AG10803 (cell line): ENCODE results near the gene CCDC177.

ENCODE experiments used
- DNase-seq: peaks from one replicate; pipeline ENCODE4 v3.0.0; 2010; ENCODE audit warnings: low read depth
- H3K4me3 ChIP-seq: 2 replicates; pipeline ENCODE4 v1.5.1; 2011; ENCODE audit warnings: mild to moderate bottlenecking, low read length, control low read depth
- CTCF ChIP-seq: conservative IDR thresholded peaks from 2 replicates; pipeline ENCODE4 v1.5.1; 2011; ENCODE audit warnings: mild to moderate bottlenecking, low read length, control low read depth, inconsistent platforms

The CCDC177 gene

GRCh38 chr14:69574263-69574953 lies at the start of gene CCDC177:
CCDC177 (minus strand) TSS chr14:69574871; CDS start chr14:69573622, 1,249 bp downstream.
- H3K4me3 ChIP-seq: no peak within 1 kb of the TSS; the same call in 1 of the 2 replicates
- peak; percentile 92 for TF ChIP-seq CTCF
- DNase-seq: peak; percentile 22

GRCh38 chr14:69624136-69624535 lies 49.5 kb upstream of the CCDC177 start:
- no peak overlapping the region for H3K4me3 ChIP-seq
- DNase-seq: no peak
- TF ChIP-seq CTCF: no peak

- no peak overlapping the region for H3K4me3 ChIP-seq
- DNase-seq: no peak
- no peak for TF ChIP-seq CTCF
Observed at GRCh38 chr14:69620981-69621380, 46.3 kb upstream of the CCDC177 start.

GRCh38 chr14:69620211-69620611 lies 45.5 kb upstream of the CCDC177 start:
- H3K4me3 ChIP-seq: no peak overlapping the region
- no peak for DNase-seq

GRCh38 chr14:69619012-69619411 lies 44.3 kb upstream of the CCDC177 start:
- H3K4me3 ChIP-seq: no peak overlapping the region
- peak; percentile 25 for DNase-seq
- no peak for TF ChIP-seq CTCF

More at GRCh38 chr14:69620211-69620611, 45.5 kb upstream of the CCDC177 start:
- no peak for TF ChIP-seq CTCF

GRCh38 chr14:69617796-69618195 lies 43.1 kb upstream of the CCDC177 start:
- no peak overlapping the region for H3K4me3 ChIP-seq
- no peak for DNase-seq
- no peak for TF ChIP-seq CTCF

- peak overlapping the region; percentile 47 for H3K4me3 ChIP-seq
- no peak for TF ChIP-seq CTCF
Observed at GRCh38 chr14:69616408-69616773, 41.7 kb upstream of the CCDC177 start.

More at GRCh38 chr14:69616408-69616773, 41.7 kb upstream of the CCDC177 start:
- DNase-seq: no peak
